ENCODE measurements around the gene GPR141. TPM values are rescaled to one million over a fixed set of nuclear protein-coding genes. Genes with fewer than 3 reads are reported as not detected.

Gene GPR141
- total RNA-seq, 1 donor from 2014 or later: not detected

DNA sequence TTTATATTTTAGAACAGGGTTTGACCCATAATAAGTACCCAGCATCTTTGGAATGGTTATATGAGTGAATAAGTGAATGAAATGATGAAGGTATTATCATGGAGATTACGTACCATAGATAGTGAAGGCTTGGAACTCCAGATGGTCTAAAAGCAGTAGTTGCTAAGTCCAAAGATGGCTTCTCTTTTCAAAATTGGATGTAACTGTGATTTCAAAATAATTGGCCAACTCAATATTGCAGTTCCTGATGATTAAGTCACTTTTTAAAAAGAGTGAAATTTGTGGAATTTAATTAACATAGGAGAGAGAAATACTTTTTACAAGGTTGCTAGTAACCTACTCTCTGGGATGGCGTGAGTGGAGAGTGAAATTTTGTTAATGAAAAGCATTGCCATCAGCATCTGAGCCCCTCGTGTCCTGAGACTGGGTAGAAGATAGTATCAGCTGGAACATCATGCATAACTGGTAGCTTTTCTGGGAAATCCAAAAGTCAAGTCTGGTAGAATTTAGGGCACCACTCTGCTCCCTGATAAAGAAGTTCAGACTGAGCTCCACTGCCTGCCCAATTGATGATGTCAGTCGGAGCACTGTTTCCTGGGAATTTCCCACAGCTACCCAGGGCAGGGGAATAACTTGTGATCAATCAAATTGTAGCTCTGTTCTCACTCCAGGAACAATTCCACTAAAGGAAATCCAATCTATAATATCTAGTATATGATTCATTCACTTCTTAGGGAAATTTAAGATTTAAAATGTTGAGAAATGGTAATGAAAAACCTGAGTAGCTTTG lies 3.2 kb downstream of the GPR141 start:
- TF ChIP-seq, protein P1, sequence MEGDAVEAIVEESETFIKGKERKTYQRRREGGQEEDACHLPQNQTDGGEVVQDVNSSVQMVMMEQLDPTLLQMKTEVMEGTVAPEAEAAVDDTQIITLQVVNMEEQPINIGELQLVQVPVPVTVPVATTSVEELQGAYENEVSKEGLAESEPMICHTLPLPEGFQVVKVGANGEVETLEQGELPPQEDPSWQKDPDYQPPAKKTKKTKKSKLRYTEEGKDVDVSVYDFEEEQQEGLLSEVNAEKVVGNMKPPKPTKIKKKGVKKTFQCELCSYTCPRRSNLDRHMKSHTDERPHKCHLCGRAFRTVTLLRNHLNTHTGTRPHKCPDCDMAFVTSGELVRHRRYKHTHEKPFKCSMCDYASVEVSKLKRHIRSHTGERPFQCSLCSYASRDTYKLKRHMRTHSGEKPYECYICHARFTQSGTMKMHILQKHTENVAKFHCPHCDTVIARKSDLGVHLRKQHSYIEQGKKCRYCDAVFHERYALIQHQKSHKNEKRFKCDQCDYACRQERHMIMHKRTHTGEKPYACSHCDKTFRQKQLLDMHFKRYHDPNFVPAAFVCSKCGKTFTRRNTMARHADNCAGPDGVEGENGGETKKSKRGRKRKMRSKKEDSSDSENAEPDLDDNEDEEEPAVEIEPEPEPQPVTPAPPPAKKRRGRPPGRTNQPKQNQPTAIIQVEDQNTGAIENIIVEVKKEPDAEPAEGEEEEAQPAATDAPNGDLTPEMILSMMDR (IDR thresholded peaks at IDR 0.05): no peak
- H3K4me1 ChIP-seq: no peaks in the 10 kb centered on the region
- no peak for DNase-seq (ENCODE audit: low spot score in 2 of 2)

GRCh38 chr7:37690206-37690605 lies 6.6 kb downstream of the GPR141 start:
- H3K4me3 ChIP-seq: no peak overlapping the region
- TF ChIP-seq, protein P1 (IDR thresholded peaks at IDR 0.05): no peak
- no peaks in the 10 kb centered on the region for H3K36me3 ChIP-seq
- intact Hi-C loops (cut with DNase I): no loop called here
- H3K4me1 ChIP-seq: no peaks in the 10 kb centered on the region
- H3K9me3 ChIP-seq: no peaks in the 10 kb centered on the region
- no peak overlapping the region for H3K27ac ChIP-seq
- no peak for DNase-seq (ENCODE audit: low spot score in 2 of 2)
- H3K27me3 ChIP-seq: no peaks in the 10 kb centered on the region

More for the DNA sequence above, 3.2 kb downstream of the GPR141 start:
- no peaks in the 10 kb centered on the region for H3K9me3 ChIP-seq
- no peaks in the 10 kb centered on the region for H3K36me3 ChIP-seq
- no peak overlapping the region for H3K4me3 ChIP-seq
- intact Hi-C loops (cut with DNase I): no loop called here
- H3K27me3 ChIP-seq: no peaks in the 10 kb centered on the region
- no peak overlapping the region for H3K27ac ChIP-seq

DNA sequence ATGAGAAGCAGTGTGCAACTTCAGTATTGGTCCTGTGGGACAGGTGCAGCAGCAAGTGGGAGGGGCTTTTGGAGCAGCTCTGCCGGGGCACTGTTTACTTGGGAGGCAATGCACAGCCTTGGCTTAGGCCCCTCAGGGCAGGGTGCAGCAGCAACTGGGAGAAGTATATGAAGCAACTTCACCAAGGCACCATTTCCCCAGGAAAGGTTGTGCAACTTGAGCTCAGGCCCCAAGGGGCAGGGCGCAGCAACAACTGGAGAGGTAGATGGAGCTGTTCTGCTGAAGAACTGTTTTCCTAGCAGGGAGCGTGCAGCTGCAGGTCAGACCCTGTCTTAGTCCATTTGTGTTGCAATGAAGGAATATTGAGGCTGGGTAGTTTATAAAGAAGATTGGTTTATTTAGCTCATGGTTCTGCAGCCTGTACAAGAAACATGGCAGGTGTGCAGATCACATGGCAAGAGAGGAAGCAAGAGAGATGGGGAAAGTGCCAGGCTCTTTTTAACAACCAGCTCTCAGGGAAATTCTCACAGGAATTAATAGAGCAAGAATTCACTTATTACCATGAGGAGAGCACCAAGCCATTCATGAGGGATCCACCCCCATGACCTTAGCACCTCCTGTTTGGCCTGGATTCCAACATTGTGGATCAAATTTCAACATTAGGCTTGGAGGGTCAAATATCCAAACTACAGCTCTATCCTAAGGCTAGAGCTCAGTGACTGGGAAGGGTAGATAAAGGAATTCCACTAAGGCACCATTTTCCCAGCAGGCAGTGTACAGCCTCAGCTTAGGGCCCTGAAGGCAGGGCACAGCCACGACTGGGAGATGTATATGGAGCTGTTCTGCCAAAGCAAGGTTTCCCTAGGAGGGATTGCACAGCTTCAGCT lies 10.9 kb downstream of the GPR141 start:
- intact Hi-C loops (cut with DNase I): no loop called here

DNA sequence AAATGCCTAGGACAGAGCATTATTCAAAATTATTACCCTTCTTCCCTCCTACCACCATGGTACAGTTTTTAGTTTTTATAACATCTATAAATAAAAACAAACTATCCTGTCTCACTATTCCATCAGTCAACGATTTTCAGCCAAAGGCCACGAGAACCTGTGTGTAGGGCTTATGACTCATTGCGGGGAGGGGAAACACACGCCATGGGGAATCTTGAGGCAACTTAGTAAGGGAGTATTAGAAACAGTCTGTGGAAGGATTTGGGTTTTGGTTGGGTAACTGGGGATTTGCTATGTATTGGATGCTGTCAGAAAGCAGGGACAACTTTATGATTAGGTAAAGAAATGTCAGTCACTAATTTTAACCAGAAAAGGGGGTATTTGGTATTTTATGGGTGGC lies 14.7 kb downstream of the GPR141 start:
- H3K4me1 ChIP-seq: peaks cover 0 to 2% of the 10 kb centered on the region in 2 donors
- TF ChIP-seq, protein P1 (IDR thresholded peaks at IDR 0.05): no peak
- no peaks in the 10 kb centered on the region for H3K9me3 ChIP-seq
- H3K4me3 ChIP-seq: no peak overlapping the region
- intact Hi-C loops (cut with DNase I): no loop called here
- no peaks in the 10 kb centered on the region for H3K36me3 ChIP-seq
- H3K27ac ChIP-seq: no peak overlapping the region
- H3K27me3 ChIP-seq: no peaks in the 10 kb centered on the region
- no peak for DNase-seq (ENCODE audit: low spot score in 2 of 2)

More for the DNA sequence above, 10.9 kb downstream of the GPR141 start:
- Histone ChIP-seq H3K4me1 (no peaks in the 10 kb centered on the region), H3K27me3 (no peaks in the 10 kb centered on the region), H3K36me3 (no peaks in the 10 kb centered on the region), H3K4me3 (no peak overlapping the region), H3K27ac (no peak overlapping the region), H3K9me3 (no peaks in the 10 kb centered on the region)
- TF ChIP-seq, protein P1 (IDR thresholded peaks at IDR 0.05): no peak
- no peak for DNase-seq (ENCODE audit: low spot score in 2 of 2)

GRCh38 chr7:37698782-37699181 lies 15.2 kb downstream of the GPR141 start:
- Histone ChIP-seq H3K36me3 (no peaks in the 10 kb centered on the region), H3K9me3 (no peaks in the 10 kb centered on the region), H3K27me3 (no peaks in the 10 kb centered on the region), H3K4me1 (peaks cover 0 to 2% of the 10 kb centered on the region in 2 donors), H3K4me3 (no peak overlapping the region), H3K27ac (no peak overlapping the region)
- no peak for DNase-seq (ENCODE audit: low spot score in 2 of 2)
- intact Hi-C loops (cut with DNase I): no loop called here
- TF ChIP-seq, protein P1 (IDR thresholded peaks at IDR 0.05): no peak

Data from ascending aorta (tissue), 2 donors.